ENCODE data around the gene CUEDC2.

CUEDC2 gene

GRCh38 chr10:102413806-102414561 lies 18.4 kb downstream of the CUEDC2 start:
- H3K4me3 ChIP-seq (ENCODE audit: low read depth, low read length), result no peak overlapping the region
- no peaks in the 10 kb centered on the region for H3K79me2 ChIP-seq
- H3K4me2 ChIP-seq (ENCODE audit: low read length), result no peak overlapping the region
- H2AFZ ChIP-seq, result no peak overlapping the region
- no peak overlapping the region for H3K27ac ChIP-seq
- H3K9me3 ChIP-seq (ENCODE audit: control insufficient read depth, low read length), result no peaks in the 10 kb centered on the region
- no peak overlapping the region for H3K9ac ChIP-seq
- H3K27me3 ChIP-seq (ENCODE audit: control insufficient read depth, insufficient read depth, low read length), result no peaks in the 10 kb centered on the region
- no peak for TF ChIP-seq CTCF (IDR thresholded peaks at IDR 0.05)
- H3K36me3 ChIP-seq (ENCODE audit: control insufficient read depth, insufficient read depth, low read length), result no peaks in the 10 kb centered on the region
- peaks cover 13% of the 10 kb centered on the region for H3K4me1 ChIP-seq

- Histone ChIP-seq H3K27ac (no peak overlapping the region), H3K4me3 (ENCODE audit: low read depth, low read length) (no peak overlapping the region), H3K4me2 (ENCODE audit: low read length) (no peak overlapping the region), H3K9me3 (ENCODE audit: control insufficient read depth, low read length) (no peaks in the 10 kb centered on the region), H3K27me3 (ENCODE audit: control insufficient read depth, insufficient read depth, low read length) (no peaks in the 10 kb centered on the region), H3K36me3 (ENCODE audit: control insufficient read depth, insufficient read depth, low read length) (no peaks in the 10 kb centered on the region), H2AFZ (no peak overlapping the region), H3K9ac (no peak overlapping the region), H3K4me1 (peaks cover 12% of the 10 kb centered on the region), H3K79me2 (no peaks in the 10 kb centered on the region)
- no peak for TF ChIP-seq CTCF (IDR thresholded peaks at IDR 0.05)
Observed at GRCh38 chr10:102413053-102413705, 19.2 kb downstream of the CUEDC2 start.

GRCh38 chr10:102412293-102412692 lies 20.1 kb downstream of the CUEDC2 start:
- peaks cover 12% of the 10 kb centered on the region for H3K4me1 ChIP-seq
- no peaks in the 10 kb centered on the region for H3K79me2 ChIP-seq
- no peaks in the 10 kb centered on the region for H3K9me3 ChIP-seq (ENCODE audit: control insufficient read depth, low read length)
- no peak overlapping the region for H3K4me2 ChIP-seq (ENCODE audit: low read length)
- H3K36me3 ChIP-seq (ENCODE audit: control insufficient read depth, insufficient read depth, low read length), result no peaks in the 10 kb centered on the region
- H2AFZ ChIP-seq, result no peak overlapping the region
- TF ChIP-seq CTCF (IDR thresholded peaks at IDR 0.05), result no peak
- no peak overlapping the region for H3K27ac ChIP-seq
- H3K4me3 ChIP-seq (ENCODE audit: low read depth, low read length), result no peak overlapping the region
- H3K27me3 ChIP-seq (ENCODE audit: control insufficient read depth, insufficient read depth, low read length), result no peaks in the 10 kb centered on the region
- no peak overlapping the region for H3K9ac ChIP-seq

GRCh38 chr10:102411341-102412255 lies 20.8 kb downstream of the CUEDC2 start:
- Histone ChIP-seq H3K36me3 (ENCODE audit: control insufficient read depth, insufficient read depth, low read length) (no peaks in the 10 kb centered on the region), H3K79me2 (no peaks in the 10 kb centered on the region), H3K27me3 (ENCODE audit: control insufficient read depth, insufficient read depth, low read length) (no peaks in the 10 kb centered on the region), H3K27ac (no peak overlapping the region), H3K9me3 (ENCODE audit: control insufficient read depth, low read length) (no peaks in the 10 kb centered on the region), H3K4me3 (ENCODE audit: low read depth, low read length) (no peak overlapping the region), H3K4me2 (ENCODE audit: low read length) (no peak overlapping the region), H3K9ac (no peak overlapping the region), H3K4me1 (peaks cover 12% of the 10 kb centered on the region), H2AFZ (no peak overlapping the region)
- no peak for TF ChIP-seq CTCF (IDR thresholded peaks at IDR 0.05)

Measured in parathyroid adenoma (tissue), 2 donors.